Muscle layer of duodenum (tissue), 2 donors: ENCODE measurements around the gene COBL.

ENCODE experiments used
- H3K27ac ChIP-seq: one replicate; pipeline ENCODE4 v1.7.0; 2013; ENCODE audit warnings: mild to moderate bottlenecking, low read length
- H3K27me3 ChIP-seq: one replicate; pipeline ENCODE4 v1.7.0; 2013; ENCODE audit warnings: low read depth, mild to moderate bottlenecking, control low read depth, low read length
- H3K36me3 ChIP-seq, 2 donors: one replicate each; pipeline ENCODE4 v1.7.0; 2013; ENCODE audit warnings: low read length in 2 of 2, control low read depth in 1 of 2, mild to moderate bottlenecking in 1 of 2; ENCODE audit not compliant: insufficient read depth in 2 of 2, control insufficient read depth in 1 of 2
- H3K4me1 ChIP-seq, 2 donors: one replicate each; pipeline ENCODE4 v1.7.0; 2013; ENCODE audit warnings: low read length in 2 of 2, mild to moderate bottlenecking in 2 of 2, control low read depth in 1 of 2, moderate library complexity in 1 of 2; ENCODE audit not compliant: insufficient read depth in 2 of 2, control insufficient read depth in 1 of 2
- H3K4me3 ChIP-seq, 2 donors: one replicate each; pipeline ENCODE4 v1.7.0; 2013; ENCODE audit warnings: low read length in 2 of 2, low read depth in 1 of 2, mild to moderate bottlenecking in 1 of 2
- H3K9me3 ChIP-seq, 2 donors: one replicate each; pipeline ENCODE4 v1.7.0; 2013; ENCODE audit warnings: low read length in 2 of 2, control low read depth in 1 of 2, mild to moderate bottlenecking in 1 of 2; ENCODE audit not compliant: control insufficient read depth in 1 of 2
- donor health status: healthy.

The COBL gene

GRCh38 chr7:51316666-51317581 is at the start of gene COBL:
Gene COBL (minus strand): TSS chr7:51316809. CDS start chr7:51316633, 176 bp downstream.
- Histone ChIP-seq H3K27me3 (peaks cover 5% of the 10 kb centered on the region), H3K4me3 (peak within 1 kb of the TSS; percentile 73 to 84), H3K27ac (peak within 1 kb of the TSS; percentile 76), H3K4me1 (peaks cover 4 to 27% of the 10 kb centered on the region in 2 donors), H3K36me3 (no peaks in the 10 kb centered on the region), H3K9me3 (no peaks in the 10 kb centered on the region)

GRCh38 chr7:51366172-51366728 is 49.6 kb upstream of the COBL start:
- Histone ChIP-seq H3K36me3 (no peaks in the 10 kb centered on the region), H3K4me3 (no peak overlapping the region), H3K4me1 (no peaks in the 10 kb centered on the region), H3K9me3 (no peaks in the 10 kb centered on the region), H3K27ac (no peak overlapping the region), H3K27me3 (no peaks in the 10 kb centered on the region)

DNA sequence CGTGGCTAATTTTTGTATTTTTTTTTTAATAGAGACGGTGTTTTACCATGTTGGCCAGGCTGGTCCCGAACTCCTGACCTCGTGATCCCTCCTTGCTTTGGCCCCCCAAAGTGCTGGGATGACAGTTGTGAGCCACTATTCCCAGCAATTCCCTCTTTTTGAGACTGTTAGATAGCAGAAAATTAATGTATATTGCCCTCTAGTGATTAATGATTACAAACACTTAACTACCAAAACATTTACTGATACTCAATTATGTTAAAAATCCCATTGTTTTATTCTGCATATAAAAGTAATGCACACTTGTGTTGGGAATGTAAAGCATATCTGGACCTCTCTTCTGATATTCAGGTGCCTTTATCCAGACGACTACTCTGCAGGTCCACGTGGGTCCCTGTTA is 41.2 kb upstream of the COBL start:
- Histone ChIP-seq H3K4me1 (no peaks in the 10 kb centered on the region), H3K27me3 (no peaks in the 10 kb centered on the region), H3K27ac (no peak overlapping the region), H3K9me3 (peaks cover 0 to 4% of the 10 kb centered on the region in 2 donors), H3K36me3 (no peaks in the 10 kb centered on the region), H3K4me3 (no peak overlapping the region)

DNA sequence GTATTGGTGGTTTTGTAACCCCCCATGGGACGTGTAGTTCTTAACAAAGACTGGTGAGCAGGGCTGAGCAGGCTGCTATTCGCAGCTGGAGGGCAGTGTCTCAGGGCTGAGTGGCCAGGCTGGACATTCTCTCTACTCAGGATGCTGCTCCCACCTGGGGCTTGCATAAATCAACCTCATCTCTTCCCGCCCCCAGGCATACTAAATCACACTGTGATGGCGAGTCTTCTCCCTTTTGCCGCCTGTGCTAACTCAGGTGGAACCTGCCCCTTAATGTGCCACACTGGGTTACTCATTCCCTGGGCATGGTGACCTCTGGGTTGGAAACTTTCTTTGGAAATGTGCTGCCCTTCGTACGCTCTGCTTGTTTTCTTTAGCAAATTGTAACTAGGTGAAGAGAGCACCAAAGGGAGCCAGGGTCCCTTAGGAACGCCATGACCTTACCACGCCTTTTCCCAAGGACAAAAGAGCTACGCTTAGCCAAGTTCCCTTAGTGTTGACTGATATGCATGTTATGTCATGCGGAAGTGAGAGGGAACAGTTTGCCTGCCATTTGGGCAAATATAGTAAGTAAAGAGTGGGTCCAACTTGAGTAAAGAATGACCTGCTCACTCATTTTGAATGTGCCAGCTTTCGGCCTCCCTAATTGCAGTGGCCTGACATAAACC is 40.4 kb upstream of the COBL start:
- Histone ChIP-seq H3K9me3 (peaks cover 0 to 4% of the 10 kb centered on the region in 2 donors), H3K4me1 (no peaks in the 10 kb centered on the region), H3K27me3 (no peaks in the 10 kb centered on the region), H3K4me3 (no peak overlapping the region), H3K27ac (no peak overlapping the region), H3K36me3 (no peaks in the 10 kb centered on the region)

DNA sequence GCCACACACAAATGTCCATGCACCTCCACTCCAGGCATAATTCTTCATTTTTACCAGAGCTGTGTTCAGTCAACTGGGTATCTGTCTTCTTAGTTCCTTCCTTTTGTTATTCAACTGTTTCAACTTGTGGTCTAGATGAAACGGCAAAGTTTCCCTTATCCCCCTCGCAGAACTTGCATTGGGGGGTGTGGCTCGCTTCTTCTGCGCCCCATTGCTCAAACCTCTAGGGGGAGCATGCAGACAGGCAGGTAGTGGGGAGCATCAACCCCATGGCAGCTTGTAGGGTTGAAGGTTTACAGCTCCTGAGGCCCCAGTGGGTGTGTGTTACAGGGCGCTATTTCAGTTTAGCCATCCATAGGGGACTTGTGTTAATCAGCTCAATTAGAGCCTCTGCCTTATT is 38.3 kb upstream of the COBL start:
- Histone ChIP-seq H3K27ac (no peak overlapping the region), H3K4me1 (no peaks in the 10 kb centered on the region), H3K9me3 (peaks cover 0 to 4% of the 10 kb centered on the region in 2 donors), H3K27me3 (no peaks in the 10 kb centered on the region), H3K36me3 (no peaks in the 10 kb centered on the region), H3K4me3 (no peak overlapping the region)

GRCh38 chr7:51354434-51354833 is 37.8 kb upstream of the COBL start:
- Histone ChIP-seq H3K27ac (no peak overlapping the region), H3K36me3 (no peaks in the 10 kb centered on the region), H3K4me3 (no peak overlapping the region), H3K4me1 (no peaks in the 10 kb centered on the region), H3K27me3 (no peaks in the 10 kb centered on the region), H3K9me3 (peaks cover 0 to 4% of the 10 kb centered on the region in 2 donors)

GRCh38 chr7:51352174-51353100 is 35.8 kb upstream of the COBL start:
- H3K9me3 ChIP-seq = peaks cover 0 to 4% of the 10 kb centered on the region in 2 donors
- H3K4me1 ChIP-seq = no peaks in the 10 kb centered on the region
- no peaks in the 10 kb centered on the region for H3K36me3 ChIP-seq
- no peak overlapping the region for H3K27ac ChIP-seq
- no peaks in the 10 kb centered on the region for H3K27me3 ChIP-seq
- no peak overlapping the region for H3K4me3 ChIP-seq

GRCh38 chr7:51351661-51352060 is 35.1 kb upstream of the COBL start:
- no peaks in the 10 kb centered on the region for H3K36me3 ChIP-seq
- no peak overlapping the region for H3K4me3 ChIP-seq
- H3K9me3 ChIP-seq = peaks cover 0 to 4% of the 10 kb centered on the region in 2 donors
- no peak overlapping the region for H3K27ac ChIP-seq
- H3K4me1 ChIP-seq = no peaks in the 10 kb centered on the region
- no peaks in the 10 kb centered on the region for H3K27me3 ChIP-seq

- no peak overlapping the region for H3K27ac ChIP-seq
- H3K27me3 ChIP-seq = no peaks in the 10 kb centered on the region
- H3K4me3 ChIP-seq = no peak overlapping the region
- H3K4me1 ChIP-seq = no peaks in the 10 kb centered on the region
- H3K36me3 ChIP-seq = no peaks in the 10 kb centered on the region
- peaks cover 0 to 4% of the 10 kb centered on the region in 2 donors for H3K9me3 ChIP-seq
Observed at GRCh38 chr7:51350546-51350896, 33.9 kb upstream of the COBL start.

GRCh38 chr7:51349820-51350545 is 33.4 kb upstream of the COBL start:
- Histone ChIP-seq H3K27me3 (no peaks in the 10 kb centered on the region), H3K9me3 (peaks cover 0 to 4% of the 10 kb centered on the region in 2 donors), H3K36me3 (no peaks in the 10 kb centered on the region), H3K27ac (no peak overlapping the region), H3K4me1 (no peaks in the 10 kb centered on the region), H3K4me3 (no peak overlapping the region)
